Small intestine (tissue), 7 donors: ENCODE data around the gene IGLL1. TPM values are rescaled to one million over a fixed set of nuclear protein-coding genes. Genes with fewer than 3 reads are reported as not detected.
"Not testable (repeated sequence)": the region's sequence is repeated elsewhere in the genome, so short reads cannot be mapped to it uniquely, and the experiment has no call there.

Source experiments
- DNase-seq, 2 donors: peaks; one replicate each; pipeline versions ENCODE4 v3.0.0 to v3.0.0-alpha.2; 2013
- FAIRE-seq: peaks from 2 replicates; lab custom pipeline; 2012; peaks lifted over from hg19 to GRCh38; lab: Jason Lieb, UNC
- H3K27ac ChIP-seq, 3 donors: one replicate each; pipeline ENCODE4 v1.5.1; 2013; ENCODE audit warnings: low read length in 2 of 3, mild to moderate bottlenecking in 2 of 3, control low read depth in 1 of 3, inconsistent platforms in 1 of 3, low read depth in 1 of 3, moderate library complexity in 1 of 3
- H3K27me3 ChIP-seq, 3 donors: one replicate each; pipeline ENCODE4 v1.6.1; 2013; ENCODE audit warnings: low read length in 3 of 3, inconsistent platforms in 1 of 3; ENCODE audit not compliant: control insufficient read depth in 3 of 3, insufficient read depth in 3 of 3
- H3K36me3 ChIP-seq, 3 donors: one replicate each; pipeline ENCODE4 v1.6.1; 2013; ENCODE audit warnings: low read length in 3 of 3, inconsistent platforms in 1 of 3, low read depth in 1 of 3, mild to moderate bottlenecking in 1 of 3, moderate library complexity in 1 of 3; ENCODE audit not compliant: control insufficient read depth in 3 of 3, insufficient read depth in 2 of 3
- H3K4me1 ChIP-seq, 3 donors: one replicate each; pipeline ENCODE4 v1.6.1; 2013; ENCODE audit warnings: low read length in 2 of 3, inconsistent platforms in 1 of 3, low read depth in 1 of 3, mild to moderate bottlenecking in 1 of 3, moderate library complexity in 1 of 3; ENCODE audit not compliant: control insufficient read depth in 3 of 3, insufficient read depth in 2 of 3
- H3K4me3 ChIP-seq, 3 donors: one replicate each; pipeline ENCODE4 v1.5.1; 2013; ENCODE audit warnings: low read length in 3 of 3, control low read depth in 1 of 3, inconsistent platforms in 1 of 3, low read depth in 1 of 3, mild to moderate bottlenecking in 1 of 3, moderate library complexity in 1 of 3
- H3K9me3 ChIP-seq, 2 donors: one replicate each; pipeline ENCODE4 v1.6.1; 2013; ENCODE audit warnings: low read depth in 1 of 2, low read length in 1 of 2; ENCODE audit not compliant: control insufficient read depth in 2 of 2, insufficient read depth in 1 of 2
- WGBS, 3 donors: extraction: QIAGEN DNeasy Blood & Tissue Kit; methylation state at CpG; one replicate each; pipeline ENCODE4 v1.1.7; 2013; 5-methylcytosine and 5-hydroxymethylcytosine counted together
- polyA plus RNA-seq, 4 donors: library from polyadenylated mRNA; stranded (reverse) in 3 of 4; unstranded in 1 of 4; fragments of 200-250 nt in 3 of 4; fragments of 120-200 nt in 1 of 4; gene quantifications; one replicate each; pipeline versions ENCODE4 v1.2.1 to v1.2.3, GENCODE V29; 2013
- donor health status: healthy with polysubstance abuse.
- donor health status: control.
- donor health status: control.
- donor health status: Bipolar disorder and iron deficiency.
- donor health status: healthy.

The IGLL1 gene
- polyA plus RNA-seq, 4 donors: 1.3 TPM; not detected in 3

DNA sequence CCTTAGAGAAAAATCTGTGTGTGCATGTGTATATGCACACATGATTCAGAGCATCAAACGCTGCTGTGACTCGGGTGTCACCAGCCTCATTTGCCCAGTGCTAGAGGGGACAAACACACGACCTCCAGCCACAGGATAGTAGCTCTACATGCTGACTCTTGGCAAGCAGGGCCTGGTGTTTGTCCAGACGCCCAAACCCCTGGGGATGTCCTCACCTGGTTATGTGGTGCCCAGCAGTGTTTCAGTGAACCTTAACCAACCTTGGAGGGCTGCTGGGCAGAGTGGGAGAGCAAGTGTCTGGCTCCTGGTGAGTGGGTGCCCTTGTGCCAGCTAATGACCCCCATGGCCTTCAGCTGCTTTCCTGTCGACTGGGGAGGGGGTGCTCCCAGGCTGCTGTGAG is 26.7 kb downstream of the IGLL1 start:
- Histone ChIP-seq H3K4me3 (no peak overlapping the region), H3K27me3 (no peaks in the 10 kb centered on the region), H3K4me1 (no peaks in the 10 kb centered on the region), H3K27ac (no peak overlapping the region), H3K9me3 (peaks cover 0 to 10% of the 10 kb centered on the region in 2 donors), H3K36me3 (no peaks in the 10 kb centered on the region)
- DNase-seq (no peak), FAIRE-seq (no peak)
- WGBS, 3 donors: 66 to 73% (median 72%) methylated on average over 5 of the region's 5 CpGs

DNA sequence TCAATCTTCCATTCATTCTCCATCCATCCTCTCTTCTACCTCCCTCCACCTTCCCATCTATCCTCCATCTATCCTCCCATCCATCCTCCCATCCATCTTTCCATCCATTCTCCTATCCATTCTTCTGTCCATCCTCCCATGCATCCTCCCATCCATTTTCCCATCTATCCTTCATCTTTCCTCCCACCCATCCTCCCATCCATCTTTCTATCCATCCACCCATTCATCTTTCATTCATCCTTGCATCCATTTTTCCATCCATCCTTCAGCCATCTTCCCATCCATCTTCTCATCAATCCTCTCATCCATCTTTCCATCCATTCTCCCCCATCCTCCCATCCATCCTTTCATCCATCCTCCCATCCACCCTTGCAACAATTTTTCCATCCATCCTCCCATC is 27.5 kb downstream of the IGLL1 start:
- DNase-seq (no peak), FAIRE-seq (no peak)
- no peaks in the 10 kb centered on the region for H3K36me3 ChIP-seq
- H3K4me1 ChIP-seq: no peaks in the 10 kb centered on the region
- no peak overlapping the region for H3K27ac ChIP-seq
- peaks cover 0 to 19% of the 10 kb centered on the region in 2 donors for H3K9me3 ChIP-seq
- no peaks in the 10 kb centered on the region for H3K27me3 ChIP-seq
- H3K4me3 ChIP-seq: no peak overlapping the region

DNA sequence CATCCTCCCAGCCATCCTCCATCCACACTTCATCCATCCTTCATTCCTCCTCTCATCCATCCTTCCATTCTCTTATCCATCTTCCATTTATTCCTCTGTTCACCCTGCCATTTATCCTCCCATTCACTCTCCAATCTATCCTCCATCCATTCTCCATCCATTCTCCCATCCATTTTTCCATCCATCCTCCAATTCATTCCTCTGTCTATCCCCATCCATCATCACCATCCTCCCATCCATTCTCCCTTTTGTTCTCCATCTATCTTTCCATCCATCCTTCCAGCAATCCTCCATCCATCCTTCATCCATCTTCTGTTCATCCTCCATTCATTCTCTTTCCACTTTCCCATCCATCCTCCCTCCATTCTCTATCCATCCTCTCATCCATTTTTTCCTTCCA is 28.7 kb downstream of the IGLL1 start:
- DNase-seq: no peak
- Histone ChIP-seq H3K27ac (no peak overlapping the region), H3K9me3 (peaks cover 0 to 25% of the 10 kb centered on the region in 2 donors), H3K36me3 (no peaks in the 10 kb centered on the region), H3K27me3 (no peaks in the 10 kb centered on the region), H3K4me1 (no peaks in the 10 kb centered on the region), H3K4me3 (no peak overlapping the region)
- FAIRE-seq: no peak

DNA sequence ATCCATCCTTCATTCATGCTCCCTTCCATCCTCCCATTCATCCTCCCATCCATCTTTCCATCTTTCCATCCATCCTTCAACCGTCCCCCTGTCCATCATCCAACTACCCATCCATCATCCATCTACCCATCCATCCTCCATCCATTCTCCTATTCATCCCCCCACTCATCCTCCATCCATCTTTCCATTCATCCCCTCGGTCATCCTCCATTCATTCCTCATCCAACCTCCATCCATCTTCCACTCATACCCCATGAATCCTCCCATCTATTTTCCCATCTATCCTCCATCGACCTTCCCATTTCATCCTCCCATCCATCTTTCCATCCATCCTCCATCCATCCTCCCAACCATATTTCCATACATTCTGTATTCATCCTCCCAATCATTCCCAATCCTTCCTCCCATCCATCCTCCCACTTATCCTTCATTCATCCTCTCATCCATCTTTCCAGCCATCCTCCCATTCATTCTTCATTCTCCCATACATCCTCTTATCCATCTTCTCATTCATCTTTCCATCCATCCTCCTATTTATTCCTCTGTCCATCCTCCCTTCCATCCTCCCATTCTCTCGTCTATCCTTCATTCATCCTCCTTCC is 29.9 kb downstream of the IGLL1 start:
- H3K9me3 ChIP-seq: peaks cover 0 to 25% of the 10 kb centered on the region in 2 donors
- H3K27me3 ChIP-seq: no peaks in the 10 kb centered on the region
- no peaks in the 10 kb centered on the region for H3K36me3 ChIP-seq
- no peak overlapping the region for H3K4me3 ChIP-seq
- DNase-seq (no peak), FAIRE-seq (no peak)
- 71 to 86% (median 75%) methylated on average over 4 of the region's 4 CpGs for WGBS, 3 donors
- no peak overlapping the region for H3K27ac ChIP-seq
- no peaks in the 10 kb centered on the region for H3K4me1 ChIP-seq

DNA sequence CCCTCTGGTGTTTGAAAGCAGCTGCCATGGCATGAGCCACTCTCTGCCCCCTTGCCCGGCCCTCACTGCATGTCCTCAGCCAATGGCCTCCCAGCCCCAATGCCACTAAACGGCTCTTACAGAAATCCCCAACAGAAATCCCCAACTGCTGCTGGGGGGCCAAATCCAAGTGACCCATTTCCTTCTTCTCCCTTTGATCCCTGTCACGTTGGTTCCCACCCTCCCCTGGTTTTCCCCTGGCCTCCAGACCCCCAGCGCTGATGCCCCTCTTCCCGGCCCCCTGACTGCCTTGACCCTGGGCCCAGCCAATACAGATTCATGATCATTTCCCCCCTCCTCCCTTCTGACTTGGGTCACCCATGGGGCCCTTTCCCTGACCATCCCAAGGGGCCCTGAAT is 30.9 kb downstream of the IGLL1 start:
- WGBS, 3 donors: 57 to 68% (median 66%) methylated on average over 5 of the region's 5 CpGs
- H3K4me1 ChIP-seq: no peaks in the 10 kb centered on the region
- peaks cover 0 to 25% of the 10 kb centered on the region in 2 donors for H3K9me3 ChIP-seq
- no peak for DNase-seq
- no peaks in the 10 kb centered on the region for H3K36me3 ChIP-seq
- H3K27ac ChIP-seq: no peak overlapping the region
- FAIRE-seq: no peak
- H3K4me3 ChIP-seq: no peak overlapping the region
- no peaks in the 10 kb centered on the region for H3K27me3 ChIP-seq

DNA sequence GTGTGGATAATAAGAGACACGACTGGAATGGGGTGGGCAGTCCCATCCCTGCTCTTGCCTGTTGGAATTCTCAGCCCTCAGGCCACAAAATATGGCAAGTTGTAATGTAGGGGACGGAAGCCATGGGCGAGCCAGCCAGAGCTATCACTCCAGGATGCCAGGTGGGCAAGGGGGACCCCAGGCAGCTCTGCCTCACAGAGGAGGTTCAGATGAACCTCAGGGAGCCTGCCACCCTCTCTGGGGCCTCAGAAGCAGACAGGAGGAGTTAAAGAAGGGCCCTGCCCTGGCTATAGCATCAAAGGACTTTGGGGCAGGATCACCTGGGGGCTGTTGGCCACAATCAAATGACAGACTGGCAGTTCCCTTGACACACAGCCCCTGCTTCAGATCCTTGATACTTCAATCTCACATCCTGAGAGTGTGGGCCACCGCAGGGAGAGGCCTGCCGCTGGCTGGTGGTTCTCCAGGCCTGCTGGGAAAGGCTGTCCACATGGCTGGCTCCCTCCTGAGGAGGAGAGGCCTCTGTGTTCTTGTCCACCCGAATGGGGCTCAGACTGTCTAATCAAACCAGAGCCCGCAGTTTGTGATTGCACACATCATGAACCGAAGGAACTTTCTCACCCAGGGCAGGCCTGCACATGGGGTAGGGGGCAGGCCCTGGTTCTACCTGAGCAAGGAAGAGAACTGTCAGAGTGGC is 31.4 kb downstream of the IGLL1 start:
- no peaks in the 10 kb centered on the region for H3K27me3 ChIP-seq
- 75 to 78% (median 78%) methylated on average over 8 of the region's 8 CpGs for WGBS, 3 donors
- H3K36me3 ChIP-seq: no peaks in the 10 kb centered on the region
- FAIRE-seq (no peak), DNase-seq (no peak)
- no peak overlapping the region for H3K4me3 ChIP-seq
- H3K4me1 ChIP-seq: no peaks in the 10 kb centered on the region
- no peak overlapping the region for H3K27ac ChIP-seq
- peaks cover 0 to 25% of the 10 kb centered on the region in 2 donors for H3K9me3 ChIP-seq

DNA sequence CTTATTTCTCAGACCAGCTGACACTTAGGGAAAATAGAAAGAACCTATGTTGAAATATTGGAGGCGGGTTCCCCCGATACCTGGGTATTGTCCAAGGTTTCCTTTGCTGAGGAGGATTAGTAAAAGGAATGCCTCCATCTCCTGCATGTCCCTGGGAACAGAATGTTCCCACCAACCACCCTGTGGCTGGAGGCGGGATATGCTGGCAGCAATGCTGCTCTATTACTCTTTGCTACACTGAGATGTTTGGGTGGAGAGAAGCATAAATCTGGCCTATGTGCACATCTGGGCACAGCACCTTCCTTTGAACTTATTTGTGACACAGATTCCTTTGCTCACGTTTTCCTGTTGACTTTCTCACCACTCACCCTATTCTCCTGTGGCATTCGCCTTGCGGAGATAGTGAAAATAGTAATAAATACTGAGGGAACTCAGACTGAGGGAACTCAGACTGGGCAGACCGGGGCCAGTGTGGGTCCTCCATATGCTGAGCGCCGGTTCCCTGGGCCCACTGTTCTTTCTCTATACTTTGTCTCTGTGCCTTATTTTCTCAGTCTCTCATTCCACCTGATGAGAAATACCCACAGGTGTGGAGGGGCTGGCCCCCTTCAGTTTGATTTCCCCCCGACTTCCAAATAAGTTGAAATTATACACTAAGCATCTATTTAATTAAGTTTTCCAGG is 32.1 kb downstream of the IGLL1 start:
- H3K4me3 ChIP-seq: no peak overlapping the region
- H3K9me3 ChIP-seq: peaks cover 0 to 25% of the 10 kb centered on the region in 2 donors
- no peak overlapping the region for H3K27ac ChIP-seq
- DNase-seq (no peak), FAIRE-seq (no peak)
- no peaks in the 10 kb centered on the region for H3K27me3 ChIP-seq
- WGBS, 3 donors: 83 to 87% (median 85%) methylated on average over 10 of the region's 10 CpGs
- H3K36me3 ChIP-seq: no peaks in the 10 kb centered on the region
- H3K4me1 ChIP-seq: no peaks in the 10 kb centered on the region

DNA sequence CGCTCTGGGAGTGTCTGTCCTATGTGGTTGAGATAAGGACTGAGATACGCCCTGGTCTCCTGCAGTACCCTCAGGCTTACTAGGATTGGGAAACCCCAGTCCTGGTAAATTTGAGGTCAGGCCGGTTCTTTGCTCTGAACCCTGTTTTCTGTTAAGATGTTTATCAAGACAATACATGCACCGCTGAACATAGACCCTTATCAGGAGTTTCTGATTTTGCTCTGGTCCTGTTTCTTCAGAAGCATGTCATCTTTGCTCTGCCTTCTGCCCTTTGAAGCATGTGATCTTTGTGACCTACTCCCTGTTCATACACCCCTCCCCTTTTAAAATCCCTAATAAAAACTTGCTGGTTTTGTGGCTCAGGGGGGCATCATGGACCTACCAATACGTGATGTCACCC is 32.7 kb downstream of the IGLL1 start:
- not testable (repeated sequence) for FAIRE-seq, H3K27ac ChIP-seq, DNase-seq, H3K27me3 ChIP-seq, H3K4me3 ChIP-seq, H3K36me3 ChIP-seq, H3K4me1 ChIP-seq
- WGBS, 3 donors: 77 to 83% (median 82%) methylated on average over 5 of the region's 5 CpGs
- H3K9me3 ChIP-seq: peaks cover 0 to 25% of the 10 kb centered on the region in 2 donors
